HG02610 (cell line): Measurements from ENCODE around the gene BFSP2.
"Not testable (repeated sequence)": the region's sequence is repeated elsewhere in the genome, so short reads cannot be mapped to it uniquely, and the experiment has no call there.

ENCODE experiments used
- ATAC-seq: cut with Tn5 transposase; IDR thresholded peaks from one replicate; pipeline ENCODE4 v1.9.1; 2021; ENCODE audit warnings: mild to moderate bottlenecking, moderate library complexity; ENCODE audit not compliant: unreplicated experiment

BFSP2 gene

DNA sequence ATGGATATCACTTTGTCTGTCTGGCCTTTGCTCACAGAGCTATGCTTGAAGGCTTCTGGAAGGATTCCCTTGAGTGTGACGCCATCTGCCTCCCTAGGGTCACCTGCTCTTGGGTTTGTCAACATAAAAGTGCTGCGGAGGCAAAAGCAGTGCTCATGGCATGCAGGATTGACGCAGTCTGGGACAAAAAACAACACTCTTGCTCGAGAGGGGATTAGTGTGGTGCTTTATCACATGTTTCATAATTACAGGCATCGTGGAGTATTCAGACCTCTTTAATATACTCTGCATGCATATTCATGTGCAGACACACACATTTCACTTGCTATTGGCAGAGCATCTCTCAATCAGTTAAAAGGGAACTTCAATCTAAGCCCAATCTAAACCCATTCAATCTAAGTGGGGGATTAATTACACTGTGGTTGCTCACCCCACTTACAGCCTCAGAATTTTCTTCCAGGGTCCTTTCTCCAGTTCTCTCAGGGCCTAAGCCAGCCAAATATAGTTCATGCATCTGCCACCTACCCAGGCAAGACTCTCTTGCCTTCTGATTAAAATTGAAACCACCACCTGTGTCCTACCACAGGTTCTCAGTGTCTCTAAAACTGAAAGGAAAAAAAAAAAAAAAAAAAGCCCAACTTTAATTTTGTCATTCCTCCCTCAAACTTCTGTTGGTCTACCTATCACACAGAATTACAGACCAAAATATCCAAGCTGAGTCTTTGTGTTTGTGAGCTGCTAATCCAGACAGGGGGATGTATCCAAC is 75.6 kb downstream of the BFSP2 start:
- ATAC-seq, result peak; percentile 79

DNA sequence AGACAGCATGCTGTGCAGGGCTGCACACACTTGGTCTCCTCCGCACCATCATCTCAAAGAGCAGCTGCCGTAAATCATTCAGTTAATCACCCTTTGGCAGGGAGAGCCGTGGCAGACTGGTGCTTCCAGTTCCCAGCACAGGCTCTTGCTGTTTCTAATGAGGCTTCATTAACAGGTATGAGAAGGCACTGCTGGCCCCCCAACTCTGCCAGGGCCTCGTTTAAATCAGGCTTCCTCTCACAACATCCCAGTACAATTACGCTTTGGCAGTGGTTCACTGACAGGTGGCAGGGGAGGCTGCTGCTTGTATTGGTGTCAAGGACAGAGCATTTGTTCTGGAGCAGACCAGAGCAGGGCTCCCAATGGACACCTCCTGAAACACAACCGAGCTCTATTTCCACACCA is 77.1 kb downstream of the BFSP2 start:
- no peak for ATAC-seq

DNA sequence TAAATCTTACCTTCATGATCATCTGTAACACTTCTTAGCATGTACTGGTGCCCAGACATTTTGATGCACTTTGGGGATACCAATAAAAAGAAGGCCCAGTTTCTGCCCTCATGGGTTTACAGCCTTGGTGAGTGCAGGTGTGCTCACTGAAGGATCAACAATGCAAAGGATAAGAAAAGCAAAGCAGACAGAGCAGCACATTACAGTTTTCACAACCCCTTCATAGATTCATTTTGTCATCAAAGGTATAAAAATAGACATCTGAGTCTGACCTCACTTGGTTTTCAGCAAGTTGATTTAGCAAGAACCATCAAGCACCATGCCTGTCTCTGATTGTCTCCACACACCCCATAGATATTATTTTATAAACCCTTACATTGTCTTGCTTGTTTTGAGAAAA is 77.6 kb downstream of the BFSP2 start:
- ATAC-seq, result peak; percentile 31

DNA sequence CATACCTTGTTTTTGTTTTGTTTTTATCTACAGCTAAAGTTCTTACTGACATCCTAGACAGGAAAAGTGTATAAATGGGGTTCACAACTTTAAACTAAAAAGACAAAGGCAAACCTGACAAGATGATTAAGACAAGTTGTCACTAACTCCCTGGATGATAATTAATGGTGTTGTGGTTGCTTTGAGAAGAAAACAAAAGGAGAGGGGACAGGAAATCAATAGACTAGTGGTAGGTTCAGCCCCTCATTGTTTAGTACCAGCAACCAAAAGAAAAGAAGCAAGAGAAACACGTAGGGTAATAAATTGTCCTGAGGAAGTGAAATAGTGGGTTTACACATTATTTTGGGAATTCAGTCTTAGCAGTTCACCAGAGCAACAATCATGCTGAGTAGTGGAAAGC is 78.8 kb downstream of the BFSP2 start:
- ATAC-seq, result no peak

DNA sequence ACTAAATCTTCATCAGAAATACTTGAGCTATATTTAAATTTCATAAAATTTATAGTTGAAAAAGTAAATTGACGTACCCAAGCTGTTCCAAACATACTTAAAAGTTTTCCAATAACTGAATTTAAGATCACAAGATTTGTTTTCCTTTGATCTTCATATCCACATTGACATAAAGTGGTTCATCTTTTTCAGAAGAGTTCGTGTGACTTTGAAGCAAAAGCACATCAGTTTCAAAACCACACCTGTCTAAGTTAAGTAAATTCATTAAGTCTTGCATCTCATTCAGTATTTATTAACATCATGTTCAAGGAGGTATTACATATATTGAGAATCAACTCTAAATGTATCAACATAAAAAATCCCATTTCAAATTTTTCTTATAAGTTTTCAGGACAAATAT is 79.5 kb downstream of the BFSP2 start:
- ATAC-seq, result no peak

DNA sequence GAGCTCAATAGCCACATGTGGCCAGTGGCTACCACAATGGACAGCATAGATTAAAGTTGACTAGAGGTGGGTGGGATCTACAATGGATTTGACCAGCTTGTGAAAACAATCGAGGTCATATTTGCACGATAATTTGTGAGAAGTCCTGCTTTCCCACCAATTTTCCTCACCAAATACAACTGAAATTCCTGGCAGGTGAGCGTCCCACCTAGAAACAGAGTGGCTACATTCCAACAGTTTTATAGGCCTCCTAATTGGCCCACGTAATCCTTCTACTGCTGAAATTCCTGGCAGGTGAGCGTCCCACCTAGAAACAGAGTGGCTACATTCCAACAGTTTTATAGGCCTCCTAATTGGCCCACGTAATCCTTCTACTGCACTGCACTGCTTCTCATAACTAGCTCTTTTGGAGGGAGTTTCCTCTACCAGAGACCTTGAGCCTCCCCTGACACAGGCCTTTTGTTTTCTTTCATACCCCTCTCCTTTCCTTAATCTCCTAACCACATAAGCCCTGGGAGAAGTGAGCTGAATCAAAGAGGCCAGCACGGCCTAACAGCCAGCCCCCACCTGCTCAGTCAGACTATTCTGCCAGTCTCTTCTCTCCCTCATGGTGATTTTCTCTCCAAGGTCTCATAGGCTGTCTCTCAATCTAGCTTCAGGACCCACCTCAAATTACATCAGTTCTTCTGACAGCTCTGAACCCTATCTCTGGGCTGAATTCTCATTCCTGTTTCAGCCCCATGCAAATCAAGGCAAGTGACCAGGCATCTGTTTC is 80.2 kb downstream of the BFSP2 start:
- peak; percentile 61 for ATAC-seq

DNA sequence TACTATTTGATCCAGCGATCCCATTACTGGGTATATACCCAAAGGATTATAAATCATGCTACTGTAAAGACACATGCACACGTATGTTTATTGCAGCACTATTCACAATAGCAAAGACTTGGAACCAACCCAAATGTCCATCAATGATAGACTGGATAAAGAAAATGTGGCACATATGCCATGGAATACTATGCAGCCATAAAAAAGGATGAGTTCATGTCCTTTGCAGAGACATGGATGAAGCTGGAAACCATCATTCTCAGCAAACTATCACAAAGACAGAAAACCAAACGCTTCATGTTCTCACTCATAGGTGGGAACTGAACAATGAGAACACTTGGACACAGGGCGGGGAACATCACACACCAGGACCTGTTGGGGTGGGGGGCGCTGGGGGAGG is 82.6 kb downstream of the BFSP2 start:
- ATAC-seq, result not testable (repeated sequence)

DNA sequence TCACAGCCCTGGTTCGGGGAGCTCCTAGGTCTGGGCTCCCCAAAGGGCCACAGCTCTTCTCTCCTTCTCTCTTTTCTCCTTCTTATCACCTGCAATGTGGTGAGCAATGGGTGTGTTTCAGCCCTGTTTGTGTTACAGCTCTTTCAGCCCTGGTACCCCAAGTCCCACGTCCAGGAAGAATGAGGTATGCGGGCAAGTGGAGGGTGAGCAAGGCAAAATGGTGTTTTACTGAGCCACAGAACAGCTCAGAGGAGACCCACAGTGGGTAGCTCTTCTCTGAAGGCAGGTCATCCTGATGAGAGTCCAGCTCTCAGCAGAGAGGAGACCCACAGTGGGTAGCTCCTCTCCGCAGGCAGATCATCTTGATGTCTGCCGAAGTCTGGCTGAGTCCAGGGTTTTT is 86.8 kb downstream of the BFSP2 start:
- ATAC-seq, result no peak

DNA sequence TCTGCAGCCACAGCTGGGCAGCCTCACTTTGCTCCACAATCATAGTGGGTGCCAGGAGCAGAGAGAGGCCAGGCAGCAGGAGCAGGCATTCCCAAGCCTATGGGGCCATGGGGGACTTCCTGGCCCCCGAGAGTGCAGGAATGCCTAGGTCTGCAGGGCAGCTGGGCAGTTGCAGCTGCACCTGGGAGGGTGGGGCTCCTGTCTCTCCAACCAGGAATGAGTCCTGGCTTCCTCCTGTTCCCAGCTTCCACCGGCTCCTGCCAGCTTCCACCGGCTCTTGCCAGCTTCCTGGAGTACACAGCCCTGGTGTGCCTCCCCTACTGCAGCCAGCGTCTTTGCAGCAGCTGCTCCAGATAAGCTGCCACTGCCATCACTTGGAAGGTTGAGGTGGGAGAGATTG is 87.3 kb downstream of the BFSP2 start:
- ATAC-seq, result no peak

DNA sequence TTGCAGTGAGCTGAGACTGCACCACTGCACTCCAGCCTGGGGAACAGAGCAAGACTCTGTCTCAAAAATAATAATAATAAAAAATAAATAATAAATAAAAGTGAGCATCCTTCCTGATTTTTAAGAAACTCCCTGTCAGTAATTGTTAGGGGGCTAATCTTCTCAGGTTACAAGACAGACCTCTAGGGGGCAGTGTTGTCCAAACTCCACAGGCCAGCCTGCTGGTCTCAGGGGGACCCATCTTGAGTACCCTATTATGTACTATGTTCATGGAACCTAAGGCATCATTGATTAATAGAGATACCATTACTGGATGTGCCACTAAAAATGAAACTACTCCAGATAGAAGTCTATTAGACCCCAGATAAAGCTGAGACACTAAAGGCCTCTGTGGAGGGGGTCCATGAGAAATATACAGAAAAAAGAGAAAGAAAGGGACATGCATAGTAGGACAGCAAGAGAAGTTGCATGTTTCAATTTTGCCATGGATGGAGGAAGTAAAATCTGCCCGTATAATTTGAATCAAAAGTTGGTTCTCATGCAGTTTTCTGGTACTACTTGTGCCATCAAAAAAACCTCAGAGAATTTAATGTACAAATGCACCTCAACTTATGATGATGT is 88.2 kb downstream of the BFSP2 start:
- ATAC-seq, result no peak

DNA sequence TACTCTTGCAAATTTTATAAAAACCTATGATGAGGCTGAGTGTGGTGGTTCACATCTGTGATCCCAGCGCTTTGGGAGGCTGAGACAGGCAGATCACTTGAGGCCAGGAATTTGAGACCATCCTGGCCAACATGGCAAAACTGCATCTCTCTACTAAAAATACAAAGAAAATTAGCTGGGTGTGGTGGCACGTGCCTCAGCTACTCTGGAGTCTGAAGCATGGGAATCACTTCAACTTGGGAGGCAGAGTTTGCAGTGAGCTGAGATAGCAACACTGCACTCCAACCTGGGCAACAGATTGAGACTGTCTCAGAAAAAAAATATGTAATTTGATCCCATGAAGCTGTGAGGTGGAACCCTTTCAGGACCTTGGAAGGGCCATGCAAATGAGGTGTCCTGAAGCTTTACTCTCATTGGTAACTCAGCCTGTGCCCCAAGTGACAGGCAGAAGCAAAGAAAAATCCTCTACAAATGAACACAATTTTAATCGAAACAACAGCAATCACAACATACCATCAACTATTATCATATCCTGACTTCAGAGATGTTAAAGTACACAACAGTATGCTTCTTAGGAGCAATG is 89.0 kb downstream of the BFSP2 start:
- no peak for ATAC-seq

DNA sequence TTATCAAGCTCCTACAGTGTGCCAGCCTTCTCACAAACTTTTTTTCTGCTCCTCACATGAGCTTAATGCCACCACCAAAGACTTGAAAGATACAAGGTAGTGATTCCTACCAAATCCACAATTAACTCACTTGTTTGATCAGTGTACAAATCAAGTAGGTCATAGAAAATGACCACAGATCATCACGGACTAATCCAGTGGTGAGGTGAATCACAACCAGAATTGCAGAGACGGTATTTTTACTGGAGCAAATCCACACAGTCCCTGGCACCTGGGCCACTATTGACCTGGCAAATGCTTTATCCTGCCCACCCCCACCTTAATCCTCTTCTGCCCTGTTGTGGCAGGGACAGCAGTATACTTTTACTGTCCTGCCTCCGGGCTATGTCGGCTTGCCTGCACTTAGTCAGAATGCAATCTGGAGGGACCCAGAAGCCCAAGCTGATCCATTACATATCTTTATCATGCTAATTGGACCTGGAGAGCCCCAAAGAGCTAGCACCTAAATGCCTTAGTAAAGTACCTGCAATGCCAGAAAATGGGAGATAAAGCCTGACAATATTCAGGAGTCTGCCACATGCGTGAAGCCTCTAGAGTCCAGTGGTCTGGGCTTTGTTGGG is 89.7 kb downstream of the BFSP2 start:
- no peak for ATAC-seq

DNA sequence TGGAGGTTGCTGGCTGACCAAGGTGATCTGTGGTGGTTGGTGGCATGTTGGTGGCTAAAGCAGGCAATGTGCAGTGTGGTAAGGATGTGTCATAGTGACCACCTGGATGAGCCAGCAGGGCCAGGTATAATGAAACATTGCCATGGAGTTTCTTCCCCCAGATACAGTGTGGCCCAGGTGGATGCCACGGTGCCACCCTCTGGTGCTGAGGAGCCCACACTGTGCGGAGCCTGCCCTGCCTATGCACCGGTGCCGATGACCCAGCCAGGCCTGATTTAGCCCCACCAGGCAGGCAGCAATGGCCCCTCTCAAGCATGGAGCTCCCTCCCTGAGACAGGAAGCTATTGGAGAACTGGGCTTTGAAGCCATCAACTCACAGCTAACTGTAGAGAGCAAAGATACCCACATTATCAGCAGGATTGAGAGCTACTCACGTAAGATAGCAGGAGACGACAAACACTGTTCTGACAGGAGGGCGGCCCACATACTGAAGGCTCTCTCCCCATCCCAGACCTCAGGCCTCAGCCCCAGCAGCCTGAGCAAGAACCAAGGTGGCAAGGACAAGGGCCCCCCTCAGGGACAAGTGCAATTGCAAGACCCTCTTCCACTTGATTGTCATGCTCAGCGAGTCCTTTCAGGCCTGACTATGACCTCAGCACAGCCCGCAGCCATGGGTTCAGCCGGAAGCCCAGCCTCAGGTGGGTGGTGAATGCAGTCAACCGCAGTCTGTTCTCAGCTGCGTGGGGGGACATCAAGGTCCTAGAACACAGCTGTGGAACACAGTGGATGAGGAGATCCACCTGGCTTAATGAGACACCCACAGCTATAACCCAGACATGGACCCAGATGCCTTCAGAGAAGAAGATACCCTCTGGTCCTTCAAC is 90.9 kb downstream of the BFSP2 start:
- ATAC-seq, result peak; percentile 86

DNA sequence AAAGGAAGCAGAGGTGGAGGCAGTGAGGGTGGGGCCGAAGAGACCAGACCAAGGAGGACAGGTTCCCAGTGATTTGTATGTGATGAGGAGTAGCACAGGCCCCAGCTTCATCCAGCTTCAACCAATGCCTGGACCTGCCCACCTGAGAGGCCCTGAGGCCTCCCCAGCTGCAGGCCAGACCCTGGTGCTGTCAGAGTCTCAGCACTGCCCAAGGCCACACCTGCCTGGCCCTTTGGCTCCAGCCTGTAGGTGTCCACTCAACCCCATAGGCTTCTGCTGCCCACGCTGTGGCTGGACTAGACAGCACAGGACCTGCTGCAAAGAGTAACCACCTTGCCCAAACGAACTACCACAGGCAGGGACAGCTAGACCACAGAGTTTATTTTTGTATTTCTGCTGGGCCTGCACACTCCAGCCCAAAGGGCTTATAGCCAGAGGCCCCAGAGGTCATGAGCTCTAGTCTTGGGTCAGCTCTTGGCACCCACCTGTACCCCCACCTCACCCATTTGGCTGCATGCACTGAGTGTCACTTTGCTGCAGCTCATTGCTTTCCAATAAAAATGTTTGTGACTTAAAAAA is 91.7 kb downstream of the BFSP2 start:
- ATAC-seq, result peak; percentile 13

DNA sequence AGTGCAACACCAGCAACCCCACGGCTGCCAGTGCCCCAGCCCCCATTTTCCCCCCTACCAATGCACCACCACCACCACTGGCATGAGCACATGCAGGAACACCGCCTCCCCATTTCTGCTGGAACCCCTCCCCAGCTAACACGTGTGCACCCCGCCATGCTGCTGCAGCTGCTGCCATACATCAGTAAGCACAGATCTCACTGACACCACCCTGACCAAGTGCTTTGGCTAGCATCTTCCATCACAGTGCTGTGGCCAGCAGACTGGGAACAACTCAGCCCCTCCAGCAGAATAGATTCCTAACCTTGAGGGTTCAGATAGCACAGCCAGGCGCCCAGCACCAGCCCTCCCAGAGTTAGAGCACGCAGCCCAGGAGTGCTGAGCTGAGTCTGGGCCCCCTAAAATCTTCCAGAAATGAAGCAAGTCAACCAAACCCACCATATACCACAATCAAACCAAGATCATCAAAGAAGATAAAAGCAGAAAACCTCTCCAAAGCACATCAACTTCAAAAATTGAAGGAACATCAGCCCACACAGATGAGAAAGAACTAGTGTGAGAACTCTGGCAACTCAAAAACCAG is 92.4 kb downstream of the BFSP2 start:
- ATAC-seq, result no peak

DNA sequence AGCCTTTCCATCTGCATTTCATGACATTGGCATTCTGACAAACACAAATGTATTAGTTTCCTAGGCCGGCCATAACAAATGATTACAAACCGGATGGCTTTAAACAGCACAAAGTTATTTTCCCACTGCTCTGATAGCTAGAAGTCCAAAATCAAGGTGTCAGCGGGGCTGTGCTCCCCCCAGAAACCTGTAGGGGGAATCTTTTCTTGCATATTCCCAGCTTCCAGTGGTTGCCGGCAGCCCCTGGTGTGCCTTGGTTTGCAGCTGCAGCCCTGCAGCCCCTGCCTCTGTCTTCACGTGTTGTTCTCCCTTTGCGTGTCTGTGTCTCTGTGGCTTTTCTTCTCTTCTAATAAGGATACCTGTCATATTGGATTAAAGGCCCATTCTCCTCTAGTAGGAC is 94.6 kb downstream of the BFSP2 start:
- no peak for ATAC-seq

DNA sequence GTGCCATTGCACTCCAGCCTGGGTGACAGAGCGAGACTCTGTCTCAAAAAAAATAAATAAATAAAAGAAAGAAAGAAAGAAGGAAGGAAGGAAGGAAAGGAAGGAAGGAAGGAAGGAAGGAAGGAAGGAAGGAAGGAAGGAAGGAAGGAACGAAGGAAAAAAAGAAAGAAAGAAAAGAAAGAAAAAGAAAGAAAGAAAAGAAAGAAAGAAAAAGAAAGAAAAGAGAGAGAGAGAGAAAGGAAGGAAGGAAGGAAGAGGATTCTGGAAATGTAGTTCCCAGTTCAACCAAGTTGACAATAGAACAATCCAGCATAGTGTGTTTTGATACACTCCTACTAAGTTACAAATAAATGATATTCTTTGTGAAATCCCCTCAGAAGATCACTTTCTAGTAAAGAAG is 102.7 kb downstream of the BFSP2 start:
- ATAC-seq, result not testable (repeated sequence)

DNA sequence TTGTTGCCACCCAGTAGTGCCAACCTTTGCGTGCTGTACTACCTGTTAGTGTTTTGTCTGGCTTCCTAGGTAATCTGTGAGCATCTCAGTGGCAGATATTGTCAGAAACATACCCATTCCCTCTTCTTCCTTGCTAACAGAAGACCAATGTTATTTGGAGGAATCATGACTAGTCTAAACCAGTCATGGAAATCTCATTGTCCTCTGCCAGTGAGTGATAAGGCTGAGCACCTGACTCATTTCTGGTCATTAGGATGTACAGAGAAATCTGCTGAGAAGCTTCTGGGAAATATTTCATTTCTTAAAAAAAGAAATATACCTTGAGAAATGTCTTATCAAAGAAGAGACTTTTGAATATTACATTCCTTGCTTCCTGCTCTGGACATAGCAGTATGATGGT is 103.6 kb downstream of the BFSP2 start:
- no peak for ATAC-seq

DNA sequence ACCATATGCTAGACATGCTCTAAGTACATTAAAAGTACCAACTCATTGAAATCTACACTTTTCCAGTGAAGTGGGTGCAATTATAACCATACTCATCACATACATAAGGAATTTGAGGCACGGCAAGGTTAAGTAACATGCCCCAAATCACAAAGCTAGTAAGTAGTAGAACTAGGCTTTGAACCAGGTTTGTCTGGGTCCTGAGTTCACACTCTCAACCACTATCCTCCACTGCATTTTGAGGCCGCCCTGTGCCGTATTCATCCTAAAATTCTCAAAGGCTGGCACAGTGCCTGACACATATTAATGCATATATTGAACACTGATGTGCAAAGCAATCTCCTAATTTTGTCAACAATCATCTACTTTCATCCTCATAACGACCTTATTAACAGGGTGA is 104.9 kb downstream of the BFSP2 start:
- ATAC-seq, result no peak
